ENCODE measurements around the gene EBP.
A peak's percentile ranks its signal among the peaks of the same experiment; 100 is the strongest.
"Not testable (repeated sequence)": the region's sequence is repeated elsewhere in the genome, so short reads cannot be mapped to it uniquely, and the experiment has no call there.

EBP gene

DNA sequence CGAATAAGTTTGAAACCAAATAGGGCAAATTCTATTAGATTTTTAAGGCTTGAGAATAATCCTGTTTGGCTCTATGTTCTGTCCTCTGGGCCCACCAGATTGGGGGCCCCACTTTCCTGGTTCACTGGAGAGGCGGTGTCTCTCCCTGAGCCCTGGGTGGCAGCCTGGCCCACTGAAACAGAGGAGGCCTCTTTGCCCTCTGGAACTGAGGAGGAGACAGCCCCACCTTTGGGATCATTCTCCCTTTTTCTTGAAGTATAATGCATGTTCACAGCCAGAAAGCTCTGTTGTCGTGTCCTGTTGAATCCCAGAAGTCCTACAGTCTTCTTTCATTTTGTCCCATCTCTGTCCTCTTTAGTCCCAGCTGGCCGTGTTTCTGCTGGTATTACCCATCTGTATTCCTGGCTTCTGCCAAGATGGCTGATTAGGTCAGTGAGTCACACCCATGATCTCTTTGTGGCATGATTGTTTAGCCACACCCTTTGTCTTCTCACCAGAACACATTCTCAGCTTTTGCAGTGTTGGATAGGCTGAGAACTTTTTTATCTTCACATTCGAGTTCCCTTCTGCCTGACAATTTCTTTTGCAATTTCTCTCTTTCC lies 9.9 kb downstream of the EBP start:
- no peak for DNase-seq

- DNase-seq = no peak
These were observed 10.6 kb downstream of the EBP start for GRCh38 chrX:48532161-48532560.

DNA sequence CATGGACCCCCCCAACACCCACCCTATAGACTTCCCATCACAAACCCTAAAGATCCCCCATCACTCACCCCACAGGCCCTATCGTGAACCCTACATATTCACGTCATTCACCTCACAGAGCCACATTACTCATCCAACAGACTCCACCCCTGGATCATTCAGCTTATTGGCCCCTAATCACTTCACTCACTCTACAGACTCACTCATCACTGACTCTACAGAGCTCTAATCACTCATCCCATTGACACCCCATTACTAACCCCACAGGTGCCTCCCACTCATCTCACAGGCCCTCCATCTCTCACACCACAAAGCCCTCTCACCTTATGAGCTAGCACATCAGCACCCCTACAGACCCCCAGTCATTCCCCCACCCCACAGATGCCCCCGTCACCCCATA lies 11.6 kb downstream of the EBP start:
- no peak for DNase-seq

GRCh38 chrX:48538641-48539344 lies 17.2 kb downstream of the EBP start:
- DNase-seq = no peak

DNA sequence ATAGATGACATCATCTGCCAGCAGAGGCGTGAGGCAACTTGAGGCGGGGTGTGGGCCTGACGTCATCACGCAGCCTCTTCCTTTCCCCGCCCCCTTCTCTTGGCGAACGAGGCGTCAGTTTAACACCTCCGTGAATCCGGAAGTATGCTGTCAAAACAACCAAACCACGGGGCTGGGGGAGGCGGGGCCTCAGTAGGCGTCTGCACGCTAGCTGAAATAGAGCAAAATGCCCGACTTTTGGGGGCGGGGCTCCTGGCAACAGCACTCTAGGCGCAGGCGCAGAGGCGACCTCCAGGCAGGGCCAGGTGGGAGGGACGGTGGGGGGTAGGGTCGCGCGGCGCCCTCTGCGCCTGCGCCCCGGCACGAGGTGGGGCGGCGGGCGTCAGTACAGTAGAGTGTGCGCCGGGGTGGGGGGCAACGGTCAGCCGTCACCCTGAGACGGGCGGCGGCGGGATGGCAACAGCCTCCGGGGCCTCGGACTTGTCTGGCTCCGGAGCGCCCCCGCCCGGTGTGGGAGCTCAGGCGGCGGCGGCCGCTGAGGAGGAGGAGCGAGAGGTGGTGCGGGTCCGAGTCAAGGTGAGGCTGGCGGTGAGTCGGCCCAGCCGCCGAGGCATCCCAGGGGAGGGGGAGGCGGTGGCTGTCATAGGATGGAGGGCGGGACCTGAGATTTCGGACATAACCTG lies 17.9 kb downstream of the EBP start, which contains the start of gene TBC1D25:
Gene TBC1D25, plus strand, starts transcription at position 370 of the 683 bp plus-strand sequence. Its CDS starts 84 bp downstream, at position 454.
- peak; percentile 98 for DNase-seq

DNA sequence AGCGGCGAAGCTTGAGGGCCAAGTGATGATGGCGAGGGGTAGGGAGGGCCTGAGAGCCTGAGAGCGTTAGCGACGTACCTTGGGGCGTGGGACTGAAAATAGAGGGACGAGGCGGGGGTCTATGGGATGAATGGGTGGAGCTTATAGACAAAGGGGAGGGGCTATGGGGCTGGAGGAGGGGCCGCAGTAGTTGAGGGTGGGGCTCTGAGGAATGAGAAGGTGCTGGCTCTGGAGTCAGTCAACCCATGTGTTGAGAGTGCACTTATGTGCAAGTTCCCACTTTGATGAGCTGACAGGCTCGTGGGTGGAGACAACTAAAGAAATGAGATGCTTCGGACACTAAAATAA lies 18.4 kb downstream of the EBP start:
- peak; percentile 65 for DNase-seq

- no peak for DNase-seq
These were observed 18.9 kb downstream of the EBP start for GRCh38 chrX:48540480-48540879.

- DNase-seq = no peak
These were observed 19.7 kb downstream of the EBP start for GRCh38 chrX:48541140-48541814.

GRCh38 chrX:48548871-48549270 lies 27.3 kb downstream of the EBP start:
- no peak for DNase-seq

GRCh38 chrX:48555731-48556325 lies 34.2 kb downstream of the EBP start:
- not testable (repeated sequence) for DNase-seq

DNA sequence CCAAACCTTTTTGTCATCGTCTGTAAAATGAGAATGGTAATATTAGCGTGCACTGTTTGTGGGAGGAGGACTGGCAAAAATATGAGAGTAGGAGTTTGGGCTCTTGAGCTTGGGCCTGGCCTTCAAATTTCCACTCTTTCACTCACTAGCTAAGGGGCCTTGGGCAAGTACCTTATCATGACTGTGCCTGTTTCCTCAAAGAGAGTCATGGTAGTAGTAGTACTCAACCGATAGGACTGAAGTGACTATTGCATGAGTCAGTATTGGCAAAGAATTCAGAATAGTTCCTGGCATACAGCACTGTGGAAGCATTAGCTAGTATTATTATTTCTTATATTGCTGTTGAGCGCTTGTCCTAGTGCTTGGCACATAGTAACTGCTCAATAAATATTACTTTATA lies 36.7 kb downstream of the EBP start:
- no peak for DNase-seq

DNA sequence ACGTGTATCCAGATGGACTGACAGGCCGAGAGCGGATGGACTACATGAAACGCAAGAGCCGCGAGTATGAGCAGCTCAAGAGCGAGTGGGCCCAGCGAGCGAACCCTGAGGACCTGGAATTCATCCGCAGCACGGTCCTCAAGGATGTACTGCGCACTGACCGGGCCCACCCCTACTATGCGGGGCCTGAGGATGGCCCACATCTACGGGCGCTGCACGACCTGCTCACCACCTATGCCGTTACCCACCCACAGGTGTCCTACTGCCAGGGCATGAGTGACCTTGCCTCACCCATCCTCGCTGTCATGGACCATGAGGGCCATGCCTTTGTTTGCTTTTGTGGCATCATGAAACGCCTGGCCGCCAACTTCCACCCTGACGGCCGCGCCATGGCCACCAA lies 38.0 kb downstream of the EBP start:
- DNase-seq = no peak

DNA sequence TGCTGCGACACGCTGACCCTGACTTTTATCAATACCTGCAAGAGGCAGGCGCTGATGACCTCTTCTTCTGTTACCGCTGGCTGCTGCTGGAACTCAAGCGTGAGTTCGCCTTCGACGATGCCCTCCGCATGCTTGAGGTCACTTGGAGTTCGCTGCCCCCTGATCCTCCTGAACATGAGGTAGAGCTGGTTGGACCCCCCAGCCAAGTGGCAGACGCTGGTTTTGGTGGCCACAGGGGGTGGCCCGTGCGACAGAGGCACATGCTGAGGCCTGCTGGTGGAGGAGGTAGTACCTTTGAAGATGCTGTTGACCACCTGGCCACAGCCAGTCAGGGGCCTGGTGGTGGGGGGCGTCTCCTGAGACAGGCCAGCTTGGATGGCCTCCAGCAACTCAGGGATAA lies 38.4 kb downstream of the EBP start:
- DNase-seq = no peak

DNA sequence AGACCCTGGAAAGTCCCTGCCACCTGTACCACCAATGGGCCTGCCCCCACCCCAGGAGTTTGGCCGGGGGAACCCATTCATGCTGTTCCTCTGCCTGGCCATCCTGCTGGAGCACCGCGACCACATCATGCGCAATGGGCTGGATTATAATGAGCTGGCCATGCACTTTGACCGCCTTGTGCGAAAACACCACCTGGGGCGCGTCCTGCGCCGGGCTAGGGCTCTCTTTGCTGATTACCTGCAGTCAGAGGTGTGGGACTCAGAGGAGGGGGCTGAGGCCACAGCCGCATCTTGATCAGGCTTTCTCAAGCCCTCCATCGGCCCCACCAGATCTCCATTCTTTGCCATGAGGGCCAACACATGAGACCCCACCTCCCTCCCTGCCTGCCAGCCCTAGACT lies 39.1 kb downstream of the EBP start:
- no peak for DNase-seq

- peak; percentile 24 for DNase-seq
These were observed 48.4 kb downstream of the EBP start for GRCh38 chrX:48569958-48570357.

- DNase-seq = peak; percentile 16
These were observed 52.2 kb downstream of the EBP start for GRCh38 chrX:48573690-48574269.

GRCh38 chrX:48574270-48575266 lies 53.0 kb downstream of the EBP start, which contains the start of gene RBM3:
RBM3 (plus strand) TSS chrX:48574484; CDS start chrX:48575181, 697 bp downstream.
- peak; percentile 94 for DNase-seq

- DNase-seq = no peak
These were observed 54.0 kb downstream of the EBP start for GRCh38 chrX:48575642-48576041.

DNA sequence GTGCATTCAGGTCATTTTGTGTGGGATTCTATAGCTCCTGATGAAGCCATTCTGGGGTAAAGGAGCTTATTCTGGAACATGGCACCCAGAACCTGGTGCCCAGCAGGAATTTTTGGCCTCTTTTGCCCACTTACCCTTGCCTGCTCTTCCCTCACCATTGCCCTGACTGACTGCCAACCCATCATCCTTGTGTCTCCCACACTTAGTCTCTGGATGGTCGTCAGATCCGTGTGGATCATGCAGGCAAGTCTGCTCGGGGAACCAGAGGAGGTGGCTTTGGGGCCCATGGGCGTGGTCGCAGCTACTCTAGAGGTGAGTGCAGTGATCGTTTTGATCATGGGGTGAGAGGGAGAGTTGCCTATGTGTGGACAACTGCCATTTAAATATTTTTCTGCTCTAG lies 54.5 kb downstream of the EBP start:
- no peak for DNase-seq

Data from stimulated activated CD4-positive, alpha-beta T cell treated with anti-CD3 and anti-CD28 coated beads, Interleukin-1b, Interleukin-23, amount 100 ng/mL, for 48 hours (primary cell).